ENCODE data around the gene CHRNA5. TPM values are rescaled to one million over a fixed set of nuclear protein-coding genes. Genes with fewer than 3 reads are reported as not detected.

The CHRNA5 gene
- polyA plus RNA-seq, 2 donors = 1.5 to 2.3 TPM

- 12 to 13% methylated on average over 37 to 47 of the region's 47 CpGs for WGBS, 2 donors
- Histone ChIP-seq H3K4me1 (ENCODE audit: control insufficient read depth in 2 of 2, insufficient read depth in 2 of 2, low read length in 1 of 2) (peaks cover 4 to 8% of the 10 kb centered on the region in 2 donors), H3K27me3 (ENCODE audit: control insufficient read depth in 1 of 2, insufficient read depth in 2 of 2, low read length in 2 of 2) (no peaks in the 10 kb centered on the region), H3K9me3 (ENCODE audit: control insufficient read depth in 2 of 2, insufficient read depth in 1 of 2, low read depth in 1 of 2, low read length in 1 of 2) (no peaks in the 10 kb centered on the region), H3K27ac (ENCODE audit: low read depth in 2 of 2, low read length in 1 of 2) (no peak within 1 kb of the TSS), H3K36me3 (ENCODE audit: control insufficient read depth in 2 of 2, insufficient read depth in 2 of 2, low read length in 1 of 2) (no peaks in the 10 kb centered on the region), H3K4me3 (ENCODE audit: low read depth in 1 of 2, low read length in 2 of 2) (peak within 1 kb of the TSS; percentile 35 to 54)
Observed at GRCh38 chr15:78641102-78641748, 75.9 kb downstream of the CHRNA5 start, which contains the start of gene CHRNB4. TSS of gene CHRNB4 (minus strand) at chr15:78641210. CDS start at chr15:78641133, 77 bp downstream.

GRCh38 chr15:78641749-78642275 is 76.5 kb downstream of the CHRNA5 start:
- Histone ChIP-seq H3K36me3 (ENCODE audit: control insufficient read depth in 2 of 2, insufficient read depth in 2 of 2, low read length in 1 of 2) (no peaks in the 10 kb centered on the region), H3K27ac (ENCODE audit: low read depth in 2 of 2, low read length in 1 of 2) (no peak overlapping the region), H3K4me1 (ENCODE audit: control insufficient read depth in 2 of 2, insufficient read depth in 2 of 2, low read length in 1 of 2) (peaks cover 4 to 8% of the 10 kb centered on the region in 2 donors), H3K27me3 (ENCODE audit: control insufficient read depth in 1 of 2, insufficient read depth in 2 of 2, low read length in 2 of 2) (no peaks in the 10 kb centered on the region), H3K4me3 (ENCODE audit: low read depth in 1 of 2, low read length in 2 of 2) (no peak overlapping the region), H3K9me3 (ENCODE audit: control insufficient read depth in 2 of 2, insufficient read depth in 1 of 2, low read depth in 1 of 2, low read length in 1 of 2) (no peaks in the 10 kb centered on the region)
- WGBS, 2 donors = 73 to 77% methylated on average over 11 of the region's 11 CpGs

DNA sequence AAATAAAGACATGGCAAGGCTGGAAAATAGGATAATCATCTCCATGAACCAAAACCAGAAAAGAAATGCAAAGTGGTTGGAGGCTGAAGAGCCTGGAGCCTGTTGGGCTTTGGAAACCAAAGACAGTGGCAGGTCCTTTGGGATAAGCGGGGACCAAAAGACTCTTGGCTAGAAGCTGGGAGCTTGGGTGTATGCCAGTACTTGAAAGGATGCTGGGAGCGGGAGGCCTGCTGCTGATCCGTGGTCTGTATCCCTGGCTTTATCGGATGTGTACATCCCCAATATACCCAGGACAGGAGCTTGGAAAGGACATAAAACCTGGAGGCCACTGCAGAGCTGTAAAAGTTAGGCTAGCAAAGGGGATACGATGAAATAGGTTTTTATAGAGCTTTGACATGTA is 77.0 kb downstream of the CHRNA5 start:
- H3K27ac ChIP-seq (ENCODE audit: low read depth in 2 of 2, low read length in 1 of 2) = no peak overlapping the region
- H3K36me3 ChIP-seq (ENCODE audit: control insufficient read depth in 2 of 2, insufficient read depth in 2 of 2, low read length in 1 of 2) = no peaks in the 10 kb centered on the region
- 82 to 83% methylated on average over 5 of the region's 5 CpGs for WGBS, 2 donors
- H3K9me3 ChIP-seq (ENCODE audit: control insufficient read depth in 2 of 2, insufficient read depth in 1 of 2, low read depth in 1 of 2, low read length in 1 of 2) = no peaks in the 10 kb centered on the region
- no peak overlapping the region for H3K4me3 ChIP-seq (ENCODE audit: low read depth in 1 of 2, low read length in 2 of 2)
- H3K27me3 ChIP-seq (ENCODE audit: control insufficient read depth in 1 of 2, insufficient read depth in 2 of 2, low read length in 2 of 2) = no peaks in the 10 kb centered on the region
- peaks cover 4 to 8% of the 10 kb centered on the region in 2 donors for H3K4me1 ChIP-seq (ENCODE audit: control insufficient read depth in 2 of 2, insufficient read depth in 2 of 2, low read length in 1 of 2)

Other genes with a start within 250 kb of the CHRNA5 start
- gene CRABP1, start 225.2 kb upstream of the CHRNA5 start, polyA plus RNA-seq = under 1 TPM in 1 of 2 donors, not detected in 1; 0.11 TPM
- 1 to 10 TPM; 9.0 to 9.2 TPM for gene IREB2, start 127.3 kb upstream of the CHRNA5 start, polyA plus RNA-seq
- 1 to 10 TPM; 2.7 to 2.9 TPM for gene HYKK, start 57.9 kb upstream of the CHRNA5 start, polyA plus RNA-seq
- gene PSMA4, start 25.1 kb upstream of the CHRNA5 start, polyA plus RNA-seq = 100 to 1,000 TPM; 109 to 188 TPM
- under 1 TPM in 1 of 2 donors, not detected in 1; 0.07 TPM for gene CHRNA3, start 55.5 kb downstream of the CHRNA5 start, polyA plus RNA-seq
- gene CHRNB4, start 75.7 kb downstream of the CHRNA5 start, polyA plus RNA-seq = under 1 TPM; 0.16 to 0.42 TPM
- gene ADAMTS7, start 245.9 kb downstream of the CHRNA5 start, polyA plus RNA-seq = under 1 TPM; 0.45 to 0.63 TPM